ENCODE measurements around the gene ZNF641. TPM values are rescaled to one million over a fixed set of nuclear protein-coding genes. Genes with fewer than 3 reads are reported as not detected.
A peak's percentile ranks its signal among the peaks of the same experiment; 100 is the strongest.

ZNF641 gene
- total and polyA plus RNA-seq, 8 donors: 8.0 to 14.4 (median 11.3) TPM

GRCh38 chr12:48361664-48362339 lies 11.1 kb upstream of the ZNF641 start:
- DNase-seq: no peak
- Histone ChIP-seq H3K4me1 (no peaks in the 10 kb centered on the region), H3K9me3 (no peaks in the 10 kb centered on the region), H3K27me3 (no peaks in the 10 kb centered on the region), H3K4me3 (no peak overlapping the region), H3K27ac (no peak overlapping the region), H3K36me3 (no peaks in the 10 kb centered on the region)
- TF ChIP-seq CTCF (IDR thresholded peaks at IDR 0.05): no peak
- no peak for ATAC-seq
- intact Hi-C loops (cut with DNase I): no loop called here
- WGBS, 2 donors: 72 to 76% methylated on average over 2 of the region's 2 CpGs
- no peak for FAIRE-seq

GRCh38 chr12:48358937-48359513 lies 8.3 kb upstream of the ZNF641 start:
- Histone ChIP-seq H3K9me3 (no peaks in the 10 kb centered on the region), H3K27me3 (no peaks in the 10 kb centered on the region), H3K4me1 (no peaks in the 10 kb centered on the region), H3K36me3 (no peaks in the 10 kb centered on the region), H3K4me3 (no peak overlapping the region), H3K27ac (no peak overlapping the region)
- ATAC-seq (peak; percentile 49 to 76 (median 68)), FAIRE-seq (no peak), DNase-seq (peak in 2 of 6 donors; percentile 17 to 31)
- TF ChIP-seq CTCF (IDR thresholded peaks at IDR 0.05): no peak
- intact Hi-C loops (cut with DNase I): no loop called here
- WGBS, 2 donors: 45 to 50% methylated on average over 7 of the region's 7 CpGs

GRCh38 chr12:48356041-48356768 lies 5.5 kb upstream of the ZNF641 start:
- ATAC-seq (peak in 2 of 4 donors; percentile 37 to 48), DNase-seq (no peak), FAIRE-seq (no peak)
- no peaks in the 10 kb centered on the region for H3K36me3 ChIP-seq
- no peak for TF ChIP-seq CTCF (IDR thresholded peaks at IDR 0.05)
- H3K27me3 ChIP-seq: no peaks in the 10 kb centered on the region
- 78% methylated on average over 6 of the region's 6 CpGs for WGBS, 2 donors
- H3K4me3 ChIP-seq: no peak overlapping the region
- no peaks in the 10 kb centered on the region for H3K9me3 ChIP-seq
- peak overlapping the region in 1 of 4 donors; percentile 15 for H3K27ac ChIP-seq
- H3K4me1 ChIP-seq: peaks cover 0 to 9% (median 5%) of the 10 kb centered on the region in 3 donors
- intact Hi-C loops (cut with DNase I): no loop called here

- peak overlapping the region in 1 of 4 donors; percentile 95 for H3K27ac ChIP-seq
- FAIRE-seq: no peak
- intact Hi-C loops (cut with DNase I): no loop called here
- peaks cover 5 to 15% (median 6%) of the 10 kb centered on the region in 3 donors for H3K4me1 ChIP-seq
- 56 to 67% methylated on average over 11 of the region's 11 CpGs for WGBS, 2 donors
- DNase-seq: no peak
- H3K36me3 ChIP-seq: peaks cover 0 to 5% (median 3%) of the 10 kb centered on the region in 3 donors
- H3K4me3 ChIP-seq: peak overlapping the region in 2 of 4 donors; percentile 69 to 86
- no peak for TF ChIP-seq CTCF (IDR thresholded peaks at IDR 0.05)
- no peaks in the 10 kb centered on the region for H3K27me3 ChIP-seq
- no peaks in the 10 kb centered on the region for H3K9me3 ChIP-seq
- ATAC-seq: no peak
These were observed 1.5 kb upstream of the ZNF641 start for GRCh38 chr12:48352157-48352760.

Measured in pancreas (tissue), 10 donors.